CMK (cell line): ENCODE data around the gene PALLD.
"Not testable (repeated sequence)": the region's sequence is repeated elsewhere in the genome, so short reads cannot be mapped to it uniquely, and the experiment has no call there.

Experiments used
- DNase-seq: peaks from one replicate; pipeline ENCODE4 v3.0.0-alpha.2; 2010; ENCODE audit warnings: low read depth

Gene PALLD

DNA sequence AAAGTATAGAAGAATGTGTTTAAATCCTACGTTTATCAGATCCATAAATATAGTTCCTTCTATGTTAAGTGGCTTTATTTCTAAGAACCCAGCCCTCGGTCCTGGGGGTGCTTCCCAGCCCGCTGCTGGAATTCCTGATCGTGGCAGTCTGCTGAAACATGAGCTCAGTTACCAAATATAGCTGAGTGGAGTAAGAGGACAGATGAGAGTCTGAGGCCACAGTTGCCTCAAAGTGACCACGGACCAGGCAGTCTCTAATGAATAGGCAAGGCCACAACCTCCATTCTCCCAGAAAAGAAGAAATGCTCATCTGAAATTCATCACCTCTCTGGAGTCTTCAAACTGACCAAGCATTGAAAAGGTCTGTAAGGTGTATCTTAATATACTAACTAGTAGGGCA is at the start of gene PALLD:
PALLD (plus strand) TSS at position 219 of the 400 bp plus-strand sequence.
- DNase-seq, result no peak

DNA sequence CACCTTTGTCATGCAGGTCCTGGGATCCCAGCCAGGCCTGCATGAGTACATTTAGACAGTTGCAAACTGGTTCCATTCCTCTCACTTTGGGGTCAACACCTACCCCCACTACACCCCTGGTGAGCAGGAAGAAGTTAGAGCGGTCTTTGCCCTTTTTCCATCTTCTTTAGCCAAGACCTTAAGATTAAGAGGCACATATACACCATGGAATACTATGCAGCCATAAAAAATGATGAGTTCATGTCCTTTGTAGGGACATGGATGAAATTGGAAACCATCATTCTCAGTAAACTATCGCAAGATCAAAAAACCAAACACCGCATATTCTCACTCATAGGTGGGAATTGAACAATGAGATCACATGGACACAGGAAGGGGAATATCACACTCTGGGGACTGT is 47.8 kb upstream of the PALLD start:
- DNase-seq, result not testable (repeated sequence)

DNA sequence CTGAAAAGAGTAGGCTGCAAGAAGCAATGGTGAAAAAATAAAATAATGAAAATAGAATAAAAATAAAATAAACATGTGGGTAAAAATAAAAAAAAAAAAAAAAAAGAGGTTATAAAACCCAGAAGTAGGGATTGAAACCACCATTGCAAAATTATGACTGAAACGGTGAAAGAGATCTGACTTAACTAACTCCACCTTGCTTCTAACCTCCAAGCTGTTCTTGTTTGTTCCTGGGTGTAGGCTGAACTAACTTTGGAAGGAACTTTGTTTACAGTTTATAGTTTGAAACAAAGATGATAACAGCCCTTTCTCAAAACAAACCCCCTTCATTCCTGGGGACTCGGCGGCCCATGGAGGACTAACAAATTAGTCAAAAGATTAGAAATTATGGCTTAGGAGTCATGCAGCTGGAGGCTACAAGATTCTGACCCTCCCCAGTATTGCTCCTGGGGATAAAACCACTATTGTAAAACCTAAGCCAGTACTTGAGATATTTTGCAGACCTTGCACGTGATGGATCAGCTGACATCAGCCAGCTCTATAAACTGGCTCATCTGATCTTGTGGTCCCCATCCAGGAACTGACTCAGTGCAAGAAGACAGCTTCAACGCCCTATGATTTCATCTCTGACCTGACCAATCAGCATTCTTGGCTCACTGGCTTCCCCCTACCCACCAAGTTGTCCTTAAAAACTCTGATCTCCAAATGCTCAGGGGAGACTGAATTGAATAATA is 47.0 kb upstream of the PALLD start:
- peak; percentile 17 for DNase-seq

DNA sequence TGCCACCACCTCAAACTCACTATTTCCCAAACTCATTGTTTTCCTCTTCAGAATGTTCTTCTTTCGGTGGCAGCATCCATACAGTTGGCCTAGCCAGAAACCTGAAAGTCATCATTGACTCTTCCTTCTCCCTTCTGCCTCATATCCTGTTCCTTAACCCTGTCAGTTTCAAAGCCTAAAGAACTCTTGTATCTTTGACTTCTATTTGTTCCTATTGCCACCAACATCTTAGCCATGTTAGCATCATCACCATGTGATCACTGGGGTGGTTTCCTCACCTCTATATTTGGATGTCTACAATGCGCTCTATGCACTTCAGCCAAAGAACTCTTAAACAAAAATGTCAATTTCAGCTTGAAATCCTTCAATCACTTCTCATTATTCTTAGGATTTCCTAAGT is 45.5 kb upstream of the PALLD start:
- no peak for DNase-seq

DNA sequence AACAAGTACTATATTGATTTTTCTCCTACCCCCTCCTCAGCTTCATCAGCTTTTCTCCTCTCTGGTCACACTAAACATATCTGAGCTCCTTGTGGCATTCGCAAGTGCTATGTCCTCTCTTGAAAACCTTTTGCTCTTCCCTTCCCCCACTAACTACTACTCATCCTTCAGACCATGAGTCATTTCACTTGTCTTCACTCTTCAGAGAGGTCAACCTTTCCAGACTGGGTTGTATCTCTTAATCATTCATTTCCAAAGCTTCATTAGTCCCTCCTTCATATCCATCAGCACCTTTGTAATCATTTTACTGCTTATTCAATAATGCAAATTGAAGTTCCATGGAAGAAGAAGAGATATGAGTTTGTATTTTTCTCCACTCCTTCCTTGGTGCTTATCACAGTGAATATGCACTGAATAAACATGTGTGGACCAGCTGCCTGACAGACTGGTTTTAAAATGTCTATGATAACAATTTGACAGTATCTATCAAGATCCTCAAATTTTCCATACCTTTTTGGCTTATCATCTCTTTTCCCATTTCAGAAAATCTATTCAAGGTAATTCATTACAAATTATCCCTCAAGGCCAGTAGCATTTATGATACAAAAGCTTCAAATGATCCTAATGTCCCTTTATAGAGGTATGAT is 45.0 kb upstream of the PALLD start:
- DNase-seq, result no peak

DNA sequence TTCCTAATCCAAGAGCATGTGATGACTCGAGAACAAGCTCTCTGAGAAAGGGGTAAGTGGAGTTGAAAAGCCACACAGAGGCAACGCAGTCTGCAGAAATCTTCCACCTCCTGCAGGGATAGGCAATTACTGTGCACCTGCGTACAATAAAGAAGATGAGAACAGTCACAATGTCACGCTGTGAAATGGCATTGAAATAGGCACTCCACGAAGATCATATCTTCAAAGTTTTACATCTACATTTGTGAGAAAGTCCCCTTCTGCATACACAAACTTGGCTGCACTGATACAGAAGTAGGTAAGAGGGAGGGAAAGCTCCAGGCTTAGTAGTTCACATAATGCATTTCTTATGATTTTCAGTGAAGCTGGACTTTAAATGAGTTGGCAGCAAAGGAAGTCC is 43.7 kb upstream of the PALLD start:
- DNase-seq, result no peak

DNA sequence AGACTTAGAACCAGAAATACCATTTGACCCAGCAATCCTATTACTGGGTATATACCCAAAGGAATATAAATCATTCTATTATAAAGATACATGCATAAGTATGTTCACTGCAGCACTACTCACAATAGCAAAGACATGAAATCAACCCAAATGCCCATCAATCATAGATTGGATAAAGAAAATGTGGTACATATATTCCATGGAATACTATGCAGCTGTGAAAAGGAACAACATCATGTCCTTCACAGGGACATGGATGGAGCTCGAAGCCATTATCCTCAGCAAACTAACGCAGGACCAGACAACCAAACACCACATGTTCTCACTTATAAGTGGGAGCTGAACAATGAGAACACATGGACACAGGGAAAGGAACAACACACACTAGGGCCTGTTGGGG is 38.6 kb upstream of the PALLD start:
- DNase-seq, result not testable (repeated sequence)

DNA sequence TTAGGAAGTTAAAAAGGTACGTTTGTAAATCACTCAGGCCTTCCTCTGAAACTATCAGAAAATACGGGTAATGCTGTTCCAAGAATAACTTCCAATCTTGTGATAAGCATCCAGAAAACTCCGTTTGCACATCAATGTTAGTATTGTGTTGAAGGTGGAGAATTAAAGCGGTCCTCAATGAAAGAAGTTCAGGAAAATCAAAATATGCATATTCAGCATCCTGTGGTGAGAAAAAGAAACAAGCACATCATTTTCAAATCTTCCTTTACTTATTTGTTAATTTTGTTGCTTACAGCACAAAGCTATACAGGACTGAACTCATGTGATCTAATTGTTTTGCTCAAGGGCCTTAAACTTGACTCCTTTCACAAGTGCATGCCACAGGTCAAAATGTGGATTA is 35.0 kb upstream of the PALLD start:
- no peak for DNase-seq

DNA sequence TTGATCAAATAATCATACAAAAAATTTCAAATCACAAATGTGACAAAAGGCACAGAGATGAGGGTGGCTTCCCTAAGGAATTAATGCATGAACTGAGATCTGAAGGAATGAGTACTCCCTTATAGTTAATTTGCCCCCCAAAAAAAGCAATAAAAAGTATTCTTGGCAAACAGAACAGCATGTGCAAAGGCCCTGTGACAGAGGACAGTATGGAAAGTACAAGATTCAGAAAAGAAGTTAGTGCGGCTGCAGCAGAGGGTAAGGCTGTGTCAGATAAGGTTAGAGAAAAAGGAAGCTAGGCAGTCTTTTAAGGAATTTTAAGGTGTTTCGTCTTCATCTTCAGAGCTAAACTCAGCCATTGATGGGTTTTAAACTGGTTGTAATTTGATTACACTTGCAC is 23.9 kb upstream of the PALLD start:
- DNase-seq, result no peak

DNA sequence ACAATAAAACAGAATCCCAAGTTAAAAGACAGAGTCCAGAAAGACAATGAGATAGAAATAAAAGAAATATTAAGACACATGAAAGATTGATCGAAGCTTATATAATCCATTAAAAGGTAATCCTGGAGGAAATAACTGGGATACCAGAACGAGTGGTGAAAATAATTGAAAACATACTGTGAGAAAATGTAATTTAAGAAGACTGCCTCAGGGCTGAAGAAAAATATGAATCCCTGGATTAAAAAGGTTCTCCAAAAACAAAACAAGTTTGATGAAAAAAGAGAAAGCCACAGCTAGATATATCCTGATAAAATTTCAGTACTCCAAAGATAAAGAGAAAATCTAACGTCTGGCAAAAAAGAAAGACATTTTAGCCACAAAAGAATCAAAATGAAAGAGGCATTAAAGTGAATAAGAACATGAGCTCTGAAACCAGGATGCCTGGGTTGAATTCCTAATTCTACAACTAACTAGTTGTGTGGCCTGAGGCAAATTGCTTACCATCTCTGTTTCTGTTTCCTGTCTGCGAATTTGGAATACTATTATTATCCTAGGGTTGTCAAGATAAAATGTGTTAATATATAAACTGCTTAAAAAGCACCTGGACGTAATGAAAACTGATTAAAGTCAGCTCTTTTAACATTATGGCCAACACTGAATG is 22.1 kb upstream of the PALLD start:
- DNase-seq, result no peak

DNA sequence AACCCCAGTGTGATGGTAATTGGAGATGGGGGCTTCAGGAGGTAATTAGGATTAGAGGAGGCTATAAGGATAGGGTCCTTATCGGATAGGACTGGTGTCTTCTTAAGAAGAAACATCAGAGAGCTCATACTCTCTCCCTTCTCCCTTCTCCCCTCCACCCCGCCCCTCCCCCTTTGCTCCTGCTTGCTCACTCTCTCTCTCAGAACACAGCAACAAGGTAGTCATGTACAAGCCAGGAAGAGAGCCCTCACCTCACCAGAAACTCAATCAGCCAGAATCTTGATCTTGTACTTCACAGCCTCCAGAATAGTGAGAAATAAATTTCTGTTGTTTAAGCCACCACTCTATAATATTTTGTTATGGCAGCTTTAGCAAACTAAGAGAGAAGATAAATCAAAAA is 21.1 kb upstream of the PALLD start:
- DNase-seq, result no peak

DNA sequence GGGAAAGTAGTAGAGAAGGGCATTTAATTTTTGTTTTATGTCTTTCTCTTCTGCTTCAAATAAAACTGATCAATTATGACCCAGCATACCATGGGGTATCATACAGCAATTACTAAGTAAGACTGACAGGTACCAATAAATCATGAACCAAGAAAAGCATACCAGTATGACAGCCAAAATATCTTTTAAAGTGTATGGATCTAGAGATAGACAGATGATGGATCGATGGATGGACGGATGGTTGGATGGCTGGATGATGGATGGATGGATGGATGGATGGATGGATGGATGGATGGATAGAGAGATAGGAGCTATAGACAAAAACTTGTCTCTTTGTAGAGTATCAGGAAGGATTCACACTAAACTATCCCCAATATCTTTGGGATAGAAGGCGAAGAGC is 18.0 kb upstream of the PALLD start:
- DNase-seq, result no peak

DNA sequence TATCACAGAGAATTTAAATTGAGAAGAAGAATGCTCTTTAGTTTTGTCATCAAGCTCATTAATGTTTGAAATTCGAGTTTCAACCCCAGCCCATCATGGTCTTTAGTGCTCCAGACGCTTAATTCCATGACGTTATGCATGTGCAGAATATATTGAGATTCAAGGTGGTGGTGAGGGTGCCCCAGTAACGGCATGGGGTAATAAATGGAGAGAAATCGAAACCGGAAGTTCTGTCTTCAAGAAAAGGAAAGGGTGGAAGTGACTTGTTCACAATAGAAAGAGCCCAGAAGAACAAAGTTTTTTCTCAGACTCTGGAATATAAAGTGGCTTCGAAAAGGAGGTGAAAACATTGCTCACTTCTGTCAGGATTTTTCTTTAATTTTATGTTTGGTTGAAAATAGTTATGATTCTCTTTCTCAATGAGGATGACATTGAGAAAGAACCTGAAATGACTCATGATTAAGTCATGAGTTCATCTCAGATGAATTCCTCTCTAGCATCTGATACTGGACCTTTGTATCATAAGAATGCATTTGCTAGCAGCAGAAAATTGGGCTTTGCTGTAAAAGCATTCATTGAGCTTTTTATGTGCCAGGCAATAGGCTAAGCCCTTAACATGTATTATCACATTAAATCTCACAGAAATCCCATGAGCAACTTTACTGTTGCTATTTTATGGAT is 15.8 kb upstream of the PALLD start:
- no peak for DNase-seq

DNA sequence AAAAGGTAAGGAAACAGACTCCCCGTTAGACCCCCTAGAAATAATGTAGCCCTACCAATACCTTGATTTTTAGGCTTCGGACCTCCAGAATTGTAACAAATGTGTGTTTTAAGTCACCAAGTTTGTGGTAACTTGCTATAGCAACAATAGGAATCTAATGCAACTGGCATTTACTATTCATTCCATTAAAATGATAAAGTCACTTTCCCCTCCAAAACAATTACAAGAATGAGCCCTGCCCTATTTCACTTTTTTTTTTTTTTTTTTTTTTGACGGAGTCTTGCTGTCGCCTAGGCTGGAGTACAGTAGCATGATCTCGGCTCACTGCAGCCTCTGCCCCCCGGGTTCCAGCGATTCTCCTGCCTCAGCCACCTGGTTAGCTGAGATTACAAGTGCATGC is 13.0 kb upstream of the PALLD start:
- no peak for DNase-seq

DNA sequence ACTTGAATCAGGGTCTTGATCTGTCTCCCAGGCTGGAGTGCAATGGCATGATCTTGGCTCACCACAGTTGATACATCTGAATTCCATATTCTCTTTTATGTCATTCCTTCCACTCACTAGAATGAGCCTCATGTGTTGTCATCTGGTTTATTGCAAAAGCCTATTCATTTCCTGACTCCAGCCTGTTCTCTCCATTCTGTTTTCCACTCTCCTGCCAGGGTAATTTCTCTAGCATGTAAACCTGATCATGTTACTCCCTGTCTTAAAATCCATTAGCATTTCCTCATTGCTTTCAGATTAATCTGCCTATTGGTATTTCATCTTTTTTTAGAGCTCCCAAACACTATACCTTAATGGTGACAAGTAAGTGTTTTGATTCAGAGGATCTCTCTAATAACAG is 12.2 kb upstream of the PALLD start:
- DNase-seq, result no peak

DNA sequence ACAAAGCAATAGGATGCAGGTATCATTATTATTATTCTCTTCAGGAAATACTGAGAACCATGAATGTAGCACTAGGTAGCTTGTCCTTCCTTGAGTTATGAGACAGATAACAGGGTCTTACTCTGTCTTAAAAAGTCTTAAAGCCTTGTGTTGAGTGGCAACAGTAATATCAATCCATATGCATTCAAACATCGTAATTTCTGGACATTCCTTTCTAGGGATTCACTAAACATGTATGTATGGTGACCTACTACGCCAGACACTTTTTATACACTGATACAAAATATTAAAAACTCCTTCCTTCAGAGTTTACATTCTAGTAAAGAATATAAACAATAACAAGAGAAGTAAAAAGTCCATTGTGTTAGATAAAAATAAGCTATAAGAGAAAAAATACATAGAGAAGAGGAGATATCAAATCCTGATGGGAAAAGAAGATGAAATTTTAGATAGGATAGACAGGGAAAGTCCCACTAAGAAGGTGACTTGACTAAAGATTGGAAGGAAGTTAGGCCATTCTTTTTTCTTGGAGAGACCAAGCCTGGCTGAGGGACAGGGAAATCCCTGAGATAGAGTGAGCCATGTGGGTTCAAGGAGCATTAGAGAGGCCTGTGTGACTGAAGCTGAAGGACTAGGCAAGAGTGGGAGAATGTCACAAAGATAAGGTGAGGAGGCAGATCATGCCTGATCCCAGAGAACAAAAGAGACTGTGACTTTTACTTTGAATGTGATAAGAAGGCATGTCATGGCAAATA is 11.5 kb upstream of the PALLD start:
- DNase-seq, result no peak

DNA sequence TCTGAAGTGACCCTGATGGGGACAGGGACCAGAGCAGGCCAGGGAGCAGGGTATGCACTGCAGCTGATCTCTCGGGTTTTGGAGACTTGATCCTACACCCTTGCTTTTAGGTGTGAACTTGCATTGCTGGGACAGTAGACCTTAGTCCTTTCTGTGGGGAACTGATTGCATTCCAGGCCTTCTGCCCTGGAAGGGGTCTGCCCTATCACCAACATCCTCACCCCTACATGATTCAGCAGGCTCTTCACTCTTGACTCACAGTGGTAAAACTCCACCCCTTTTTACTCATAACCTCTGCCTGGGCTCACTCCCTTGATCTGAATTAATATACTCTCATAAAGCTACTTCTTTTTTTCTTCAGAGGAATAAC is 10.0 kb upstream of the PALLD start:
- no peak for DNase-seq

DNA sequence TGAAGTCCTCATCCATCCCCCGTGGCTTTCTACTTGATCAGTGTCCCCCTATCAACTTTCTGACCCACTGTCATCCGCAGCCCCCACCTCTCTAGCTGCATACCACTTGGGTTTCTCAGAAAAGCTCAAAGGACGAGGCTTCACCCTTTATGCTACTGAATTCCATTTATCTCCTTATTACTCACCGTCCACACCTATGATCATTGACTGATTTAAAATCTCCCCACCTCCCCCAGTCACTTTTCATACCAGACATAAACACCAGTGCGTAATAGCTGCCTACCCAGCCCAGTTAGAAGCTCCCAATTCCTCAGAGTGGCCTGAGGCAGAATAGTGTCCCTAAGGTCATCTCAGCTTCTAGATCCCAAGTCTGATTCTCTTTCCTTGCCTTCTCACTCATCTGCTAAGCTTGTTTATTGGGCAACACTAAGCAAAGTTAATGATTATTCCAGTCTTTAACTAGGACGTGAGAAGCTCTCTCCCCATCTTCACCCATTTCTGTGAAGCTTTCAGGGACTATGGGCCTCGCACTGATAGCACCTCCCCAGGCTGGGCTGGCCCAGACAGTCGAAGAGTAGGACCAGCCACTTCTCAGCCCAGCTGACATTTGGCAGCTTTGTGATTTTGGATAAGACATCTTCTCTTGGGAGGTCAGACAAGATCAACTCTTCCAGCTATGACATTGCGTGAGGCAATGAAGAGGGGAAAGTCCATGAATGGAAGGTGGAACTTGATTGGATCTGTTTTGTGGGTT is 9.4 kb upstream of the PALLD start:
- DNase-seq, result no peak

DNA sequence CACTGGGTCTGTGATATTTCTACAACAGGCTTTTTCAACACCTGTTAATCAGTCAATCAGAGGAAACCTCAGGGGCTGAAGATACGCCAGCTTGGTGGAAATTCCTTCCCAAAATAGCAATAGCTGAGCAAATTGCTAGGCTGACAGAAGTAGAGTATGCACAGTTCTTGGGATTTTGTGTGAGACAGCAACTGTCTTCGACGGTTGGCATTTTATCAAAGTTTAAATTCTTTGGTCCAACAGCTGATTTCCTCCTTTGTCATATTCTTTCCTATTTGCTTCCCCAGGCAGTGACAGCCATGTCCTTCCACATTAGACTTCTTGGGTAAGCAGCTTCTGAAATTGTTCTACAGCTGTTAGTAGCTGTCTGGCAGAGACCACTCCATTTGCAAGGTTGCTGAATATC is 8.0 kb upstream of the PALLD start:
- DNase-seq, result no peak

DNA sequence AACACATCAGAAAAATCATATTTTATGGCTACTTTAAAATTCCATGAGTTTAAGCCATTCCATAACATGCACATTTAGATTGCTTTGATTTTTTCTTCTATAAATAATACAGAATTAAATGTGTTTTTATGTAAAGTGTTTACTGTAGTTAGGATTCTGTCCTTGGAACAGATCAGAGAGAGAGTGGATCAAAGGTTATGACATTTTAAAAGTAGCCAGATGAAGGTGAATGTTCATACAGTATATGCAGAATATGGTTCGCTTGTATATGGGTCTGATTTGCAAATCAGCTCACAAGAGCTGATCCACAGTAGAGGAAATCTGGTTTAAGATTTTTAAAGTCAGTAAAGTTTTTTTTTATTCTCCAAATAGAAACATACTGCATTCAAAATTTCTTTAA is 7.2 kb upstream of the PALLD start:
- DNase-seq, result no peak

DNA sequence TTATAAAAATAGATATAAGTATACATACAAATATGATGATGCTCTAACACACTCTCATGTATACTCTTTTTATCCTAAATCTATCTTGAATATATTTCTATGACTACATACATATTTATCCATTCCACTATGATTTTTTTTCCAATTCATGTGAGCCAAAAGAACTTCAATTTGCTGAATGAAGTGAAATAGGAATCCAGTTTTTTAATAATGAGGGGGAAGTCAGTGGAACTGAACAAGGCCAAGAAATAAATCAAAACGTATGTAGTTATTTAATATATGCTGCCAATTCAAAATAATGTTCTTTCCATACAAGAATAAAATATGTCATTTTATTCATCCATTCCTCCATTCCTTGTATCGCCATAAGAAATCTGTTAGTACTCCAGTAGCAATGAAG is 6.1 kb upstream of the PALLD start:
- no peak for DNase-seq

DNA sequence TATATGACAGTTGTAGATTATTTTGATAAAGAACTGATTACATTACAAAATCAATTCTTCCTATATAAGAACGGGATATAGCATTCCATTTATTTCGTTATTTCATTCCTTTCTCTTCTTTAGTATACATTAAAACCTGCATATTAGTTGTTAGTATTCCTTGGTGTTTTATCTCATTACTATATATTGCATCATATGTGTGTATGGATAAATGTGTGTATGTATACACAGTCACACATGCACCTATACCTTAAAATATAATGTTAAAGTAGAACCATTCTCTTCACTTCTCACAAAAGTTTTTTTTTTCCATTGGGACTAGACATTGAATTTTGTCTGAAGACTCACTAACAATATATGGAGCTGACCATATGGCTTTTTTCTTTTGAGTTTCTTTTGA is 5.3 kb upstream of the PALLD start:
- no peak for DNase-seq
